Fibroblast of mammary gland (primary cell): ENCODE measurements around the gene NT5DC3.

Source experiments
- DNase-seq: peaks from one replicate; pipeline ENCODE4 v3.0.0-alpha.2; 2010; ENCODE audit warnings: low read depth
- H3K4me3 ChIP-seq: 2 replicates; pipeline ENCODE4 v1.5.1; 2011; ENCODE audit warnings: low read depth, mild to moderate bottlenecking, low read length, moderate library complexity; ENCODE audit not compliant: control insufficient read depth
- CTCF ChIP-seq: conservative IDR thresholded peaks from 2 replicates; pipeline ENCODE4 v1.5.1; 2011; ENCODE audit warnings: low read depth, low read length, inconsistent platforms; ENCODE audit not compliant: control insufficient read depth, insufficient read depth

NT5DC3 gene

GRCh38 chr12:103798586-103798985, 42.4 kb downstream of the NT5DC3 start:
- no peak for TF ChIP-seq CTCF
- H3K4me3 ChIP-seq, result no peak overlapping the region
- DNase-seq, result no peak

- H3K4me3 ChIP-seq, result no peak overlapping the region
- no peak for DNase-seq
- no peak for TF ChIP-seq CTCF
Observed at GRCh38 chr12:103794309-103795213, 46.5 kb downstream of the NT5DC3 start.

GRCh38 chr12:103793512-103794045, 47.5 kb downstream of the NT5DC3 start:
- DNase-seq, result no peak
- H3K4me3 ChIP-seq, result no peak overlapping the region
- no peak for TF ChIP-seq CTCF

GRCh38 chr12:103793046-103793445, 48.0 kb downstream of the NT5DC3 start:
- DNase-seq, result no peak
- TF ChIP-seq CTCF, result no peak

GRCh38 chr12:103791350-103791920, 49.6 kb downstream of the NT5DC3 start:
- TF ChIP-seq CTCF, result no peak
- no peak overlapping the region for H3K4me3 ChIP-seq
- no peak for DNase-seq

More at GRCh38 chr12:103793046-103793445, 48.0 kb downstream of the NT5DC3 start:
- H3K4me3 ChIP-seq, result no peak overlapping the region

- H3K4me3 ChIP-seq, result no peak overlapping the region
- no peak for TF ChIP-seq CTCF
- DNase-seq, result no peak
Observed at GRCh38 chr12:103786201-103786600, 54.8 kb downstream of the NT5DC3 start.
